Measurements from ENCODE around the gene CCNF. TPM values are rescaled to one million over a fixed set of nuclear protein-coding genes. Genes with fewer than 3 reads are reported as not detected.

CCNF gene
- polyA plus RNA-seq, 1 donor from 2014 or later: 5.2 TPM

DNA sequence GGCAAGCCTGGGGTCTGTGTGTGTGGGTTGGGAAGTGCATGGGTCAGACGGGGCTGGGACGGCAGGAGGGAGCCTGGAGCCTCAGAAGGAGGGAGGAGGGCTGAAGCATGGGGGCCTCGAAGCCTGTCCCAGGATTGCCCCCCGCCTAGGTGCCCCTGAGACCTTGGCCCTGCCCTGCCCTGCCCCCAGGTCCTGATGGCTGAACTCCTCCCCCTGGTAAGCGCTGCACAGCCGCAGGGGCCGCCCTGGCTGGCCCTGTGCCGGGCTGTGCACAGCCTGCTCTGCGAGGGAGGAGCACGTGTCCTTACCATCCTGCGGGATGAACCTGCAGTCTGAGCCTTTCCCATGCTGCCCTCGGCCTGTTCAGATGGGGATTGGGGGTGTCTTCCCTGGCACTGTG lies 35.1 kb downstream of the CCNF start:
- Histone ChIP-seq H3K27ac (ENCODE audit: low read length) (no peak overlapping the region), H2AFZ (ENCODE audit: low read depth, low read length) (no peak overlapping the region), H3F3A (ENCODE audit: insufficient read depth, low read length, poor library complexity, severe bottlenecking) (no peaks in the 10 kb centered on the region), H3K9me3 (ENCODE audit: low read length) (no peaks in the 10 kb centered on the region), H4K20me1 (ENCODE audit: insufficient read depth) (no peaks in the 10 kb centered on the region), H3K4me2 (ENCODE audit: low read length) (no peak overlapping the region), H3K9me2 (ENCODE audit: insufficient read depth, low read length) (no peaks in the 10 kb centered on the region), H3K9ac (ENCODE audit: low read length) (no peak overlapping the region), H3K79me2 (replicated peaks; ENCODE audit: insufficient read depth, low read length) (no peaks in the 10 kb centered on the region), H3K27me3 (ENCODE audit: insufficient read depth, low read depth, low read length) (peaks cover 6% of the 10 kb centered on the region), H3K36me3 (ENCODE audit: insufficient read depth, low read length) (no peaks in the 10 kb centered on the region), H3K4me3 (ENCODE audit: low read length) (no peak overlapping the region)
- TF ChIP-seq MXI1 (conservative IDR thresholded peaks at IDR 0.05; ENCODE audit: poor library complexity, severe bottlenecking): no peak
- TF ChIP-seq SMC3 (conservative IDR thresholded peaks at IDR 0.05; ENCODE audit: poor library complexity): no peak
- TF ChIP-seq EP300 (conservative IDR thresholded peaks at IDR 0.05; ENCODE audit: poor library complexity, severe bottlenecking): no peak
- no peak for TF ChIP-seq RAD21 (conservative IDR thresholded peaks at IDR 0.05)

DNA sequence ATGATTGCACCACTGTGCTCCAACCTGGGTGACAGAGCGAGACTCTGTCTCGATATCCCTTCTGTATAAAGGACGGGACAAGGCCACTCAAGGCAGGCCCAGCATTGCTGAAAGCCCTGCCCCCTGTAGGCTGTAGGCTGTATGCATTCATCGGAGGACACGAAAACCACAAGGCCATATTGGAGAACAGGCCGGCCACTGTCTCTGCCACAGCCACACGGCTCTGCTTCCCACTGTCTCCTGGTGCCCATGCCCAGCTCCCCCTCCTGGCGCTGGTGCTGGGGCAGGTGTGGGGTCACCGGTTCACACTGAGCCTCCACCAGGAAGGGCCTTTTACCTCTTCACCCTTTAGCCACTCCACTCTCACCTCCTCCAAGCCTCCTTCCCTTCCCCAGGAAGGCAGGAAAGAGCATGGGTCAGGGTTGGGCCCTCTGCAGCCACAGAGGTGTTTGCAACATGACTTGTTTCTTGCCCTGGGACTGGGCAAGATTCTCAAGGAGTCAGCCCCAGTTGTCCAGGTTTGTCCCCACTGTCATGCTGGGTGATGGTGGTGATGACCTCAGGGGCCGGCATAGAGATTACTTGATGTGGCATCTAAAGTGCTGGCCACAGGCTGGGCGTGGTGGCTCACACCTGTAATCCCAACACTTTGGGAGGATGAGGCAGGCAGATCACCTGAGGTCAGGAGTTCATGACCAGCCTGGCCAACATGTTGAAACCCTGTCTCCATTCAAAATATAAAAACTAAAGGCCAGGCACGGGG lies 36.6 kb downstream of the CCNF start:
- no peak overlapping the region for H2AFZ ChIP-seq (ENCODE audit: low read depth, low read length)
- TF ChIP-seq EP300 (conservative IDR thresholded peaks at IDR 0.05; ENCODE audit: poor library complexity, severe bottlenecking) (no peak), EZH2 (IDR thresholded peaks at IDR 0.05; ENCODE audit: borderline replicate concordance, insufficient read depth, low read length, poor library complexity, severe bottlenecking) (no peak), RAD21 (conservative IDR thresholded peaks at IDR 0.05) (no peak), MXI1 (conservative IDR thresholded peaks at IDR 0.05; ENCODE audit: poor library complexity, severe bottlenecking) (no peak), POLR2AphosphoS5 (IDR thresholded peaks at IDR 0.05) (no peak), SMC3 (conservative IDR thresholded peaks at IDR 0.05; ENCODE audit: poor library complexity) (no peak), TAF1 (IDR thresholded peaks at IDR 0.05; ENCODE audit: low read depth) (no peak)
- TF ChIP-seq, protein P1, sequence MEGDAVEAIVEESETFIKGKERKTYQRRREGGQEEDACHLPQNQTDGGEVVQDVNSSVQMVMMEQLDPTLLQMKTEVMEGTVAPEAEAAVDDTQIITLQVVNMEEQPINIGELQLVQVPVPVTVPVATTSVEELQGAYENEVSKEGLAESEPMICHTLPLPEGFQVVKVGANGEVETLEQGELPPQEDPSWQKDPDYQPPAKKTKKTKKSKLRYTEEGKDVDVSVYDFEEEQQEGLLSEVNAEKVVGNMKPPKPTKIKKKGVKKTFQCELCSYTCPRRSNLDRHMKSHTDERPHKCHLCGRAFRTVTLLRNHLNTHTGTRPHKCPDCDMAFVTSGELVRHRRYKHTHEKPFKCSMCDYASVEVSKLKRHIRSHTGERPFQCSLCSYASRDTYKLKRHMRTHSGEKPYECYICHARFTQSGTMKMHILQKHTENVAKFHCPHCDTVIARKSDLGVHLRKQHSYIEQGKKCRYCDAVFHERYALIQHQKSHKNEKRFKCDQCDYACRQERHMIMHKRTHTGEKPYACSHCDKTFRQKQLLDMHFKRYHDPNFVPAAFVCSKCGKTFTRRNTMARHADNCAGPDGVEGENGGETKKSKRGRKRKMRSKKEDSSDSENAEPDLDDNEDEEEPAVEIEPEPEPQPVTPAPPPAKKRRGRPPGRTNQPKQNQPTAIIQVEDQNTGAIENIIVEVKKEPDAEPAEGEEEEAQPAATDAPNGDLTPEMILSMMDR (IDR thresholded peaks at IDR 0.05; ENCODE audit: poor library complexity, severe bottlenecking): no peak
- TF ChIP-seq, protein P2, sequence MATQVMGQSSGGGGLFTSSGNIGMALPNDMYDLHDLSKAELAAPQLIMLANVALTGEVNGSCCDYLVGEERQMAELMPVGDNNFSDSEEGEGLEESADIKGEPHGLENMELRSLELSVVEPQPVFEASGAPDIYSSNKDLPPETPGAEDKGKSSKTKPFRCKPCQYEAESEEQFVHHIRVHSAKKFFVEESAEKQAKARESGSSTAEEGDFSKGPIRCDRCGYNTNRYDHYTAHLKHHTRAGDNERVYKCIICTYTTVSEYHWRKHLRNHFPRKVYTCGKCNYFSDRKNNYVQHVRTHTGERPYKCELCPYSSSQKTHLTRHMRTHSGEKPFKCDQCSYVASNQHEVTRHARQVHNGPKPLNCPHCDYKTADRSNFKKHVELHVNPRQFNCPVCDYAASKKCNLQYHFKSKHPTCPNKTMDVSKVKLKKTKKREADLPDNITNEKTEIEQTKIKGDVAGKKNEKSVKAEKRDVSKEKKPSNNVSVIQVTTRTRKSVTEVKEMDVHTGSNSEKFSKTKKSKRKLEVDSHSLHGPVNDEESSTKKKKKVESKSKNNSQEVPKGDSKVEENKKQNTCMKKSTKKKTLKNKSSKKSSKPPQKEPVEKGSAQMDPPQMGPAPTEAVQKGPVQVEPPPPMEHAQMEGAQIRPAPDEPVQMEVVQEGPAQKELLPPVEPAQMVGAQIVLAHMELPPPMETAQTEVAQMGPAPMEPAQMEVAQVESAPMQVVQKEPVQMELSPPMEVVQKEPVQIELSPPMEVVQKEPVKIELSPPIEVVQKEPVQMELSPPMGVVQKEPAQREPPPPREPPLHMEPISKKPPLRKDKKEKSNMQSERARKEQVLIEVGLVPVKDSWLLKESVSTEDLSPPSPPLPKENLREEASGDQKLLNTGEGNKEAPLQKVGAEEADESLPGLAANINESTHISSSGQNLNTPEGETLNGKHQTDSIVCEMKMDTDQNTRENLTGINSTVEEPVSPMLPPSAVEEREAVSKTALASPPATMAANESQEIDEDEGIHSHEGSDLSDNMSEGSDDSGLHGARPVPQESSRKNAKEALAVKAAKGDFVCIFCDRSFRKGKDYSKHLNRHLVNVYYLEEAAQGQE (IDR thresholded peaks at IDR 0.05; ENCODE audit: borderline replicate concordance): no peak
- no peak overlapping the region for H3K9ac ChIP-seq (ENCODE audit: low read length)
- H3F3A ChIP-seq (ENCODE audit: insufficient read depth, low read length, poor library complexity, severe bottlenecking): no peaks in the 10 kb centered on the region
- no peak overlapping the region for H3K4me3 ChIP-seq (ENCODE audit: low read length)
- no peaks in the 10 kb centered on the region for H3K79me2 ChIP-seq (replicated peaks; ENCODE audit: insufficient read depth, low read length)
- H3K27me3 ChIP-seq (ENCODE audit: insufficient read depth, low read depth, low read length): peaks cover 6% of the 10 kb centered on the region
- no peaks in the 10 kb centered on the region for H3K36me3 ChIP-seq (ENCODE audit: insufficient read depth, low read length)
- H3K4me2 ChIP-seq (ENCODE audit: low read length): no peak overlapping the region
- no peak overlapping the region for H3K27ac ChIP-seq (ENCODE audit: low read length)
- H3K9me3 ChIP-seq (ENCODE audit: low read length): no peaks in the 10 kb centered on the region
- H3K9me2 ChIP-seq (ENCODE audit: insufficient read depth, low read length): no peaks in the 10 kb centered on the region
- no peaks in the 10 kb centered on the region for H4K20me1 ChIP-seq (ENCODE audit: insufficient read depth)
